Cardiac fibroblast (primary cell): ENCODE data around the gene RNGTT.

Source experiments
- DNase-seq, 2 donors: peaks; one replicate each; pipeline versions ENCODE4 v3.0.0 to v3.0.0-alpha.2; 2010; ENCODE audit warnings: low read depth in 2 of 2
- H3K4me3 ChIP-seq, 2 donors: replicated peaks in 1 of 2; 1 replicate in 1 of 2; 2 replicates in 1 of 2; pipeline ENCODE4 v1.5.1; 2011; ENCODE audit warnings: low read depth in 2 of 2, low read length in 2 of 2, mild to moderate bottlenecking in 2 of 2, moderate library complexity in 1 of 2
- TF ChIP-seq, protein P1 (sequence below): IDR thresholded peaks from one replicate; pipeline ENCODE4 v1.5.1; 2011; ENCODE audit warnings: low read depth, mild to moderate bottlenecking, low read length, inconsistent platforms

The RNGTT gene

DNA sequence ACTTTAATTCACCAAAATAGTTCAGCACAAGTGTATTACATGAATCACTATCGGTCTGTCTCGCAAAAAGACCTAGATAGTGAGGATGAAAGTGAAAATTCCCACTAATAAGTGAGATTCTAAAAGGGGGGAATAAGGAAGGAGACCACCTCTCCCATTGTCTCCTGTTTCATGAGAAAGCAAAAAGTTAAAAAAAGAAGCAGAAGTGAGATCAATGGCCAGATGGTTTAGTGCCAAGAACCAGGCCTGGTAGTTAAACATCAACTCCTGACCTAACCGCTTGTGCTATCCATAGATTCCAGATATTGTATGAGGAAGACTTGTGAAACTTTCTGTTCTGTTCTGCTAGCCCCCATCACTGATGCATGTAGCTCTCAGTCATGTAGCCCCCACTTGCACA lies 293.0 kb downstream of the RNGTT start:
- H3K4me3 ChIP-seq: no peak overlapping the region
- DNase-seq: no peak
- TF ChIP-seq, protein P1, sequence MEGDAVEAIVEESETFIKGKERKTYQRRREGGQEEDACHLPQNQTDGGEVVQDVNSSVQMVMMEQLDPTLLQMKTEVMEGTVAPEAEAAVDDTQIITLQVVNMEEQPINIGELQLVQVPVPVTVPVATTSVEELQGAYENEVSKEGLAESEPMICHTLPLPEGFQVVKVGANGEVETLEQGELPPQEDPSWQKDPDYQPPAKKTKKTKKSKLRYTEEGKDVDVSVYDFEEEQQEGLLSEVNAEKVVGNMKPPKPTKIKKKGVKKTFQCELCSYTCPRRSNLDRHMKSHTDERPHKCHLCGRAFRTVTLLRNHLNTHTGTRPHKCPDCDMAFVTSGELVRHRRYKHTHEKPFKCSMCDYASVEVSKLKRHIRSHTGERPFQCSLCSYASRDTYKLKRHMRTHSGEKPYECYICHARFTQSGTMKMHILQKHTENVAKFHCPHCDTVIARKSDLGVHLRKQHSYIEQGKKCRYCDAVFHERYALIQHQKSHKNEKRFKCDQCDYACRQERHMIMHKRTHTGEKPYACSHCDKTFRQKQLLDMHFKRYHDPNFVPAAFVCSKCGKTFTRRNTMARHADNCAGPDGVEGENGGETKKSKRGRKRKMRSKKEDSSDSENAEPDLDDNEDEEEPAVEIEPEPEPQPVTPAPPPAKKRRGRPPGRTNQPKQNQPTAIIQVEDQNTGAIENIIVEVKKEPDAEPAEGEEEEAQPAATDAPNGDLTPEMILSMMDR: no peak

GRCh38 chr6:88669475-88669874 lies 293.9 kb downstream of the RNGTT start:
- TF ChIP-seq, protein P1: no peak
- no peak overlapping the region for H3K4me3 ChIP-seq
- DNase-seq: no peak

- H3K4me3 ChIP-seq: no peak overlapping the region
- TF ChIP-seq, protein P1: no peak
- DNase-seq: no peak
Measured at GRCh38 chr6:88666901-88667300, 296.5 kb downstream of the RNGTT start.

DNA sequence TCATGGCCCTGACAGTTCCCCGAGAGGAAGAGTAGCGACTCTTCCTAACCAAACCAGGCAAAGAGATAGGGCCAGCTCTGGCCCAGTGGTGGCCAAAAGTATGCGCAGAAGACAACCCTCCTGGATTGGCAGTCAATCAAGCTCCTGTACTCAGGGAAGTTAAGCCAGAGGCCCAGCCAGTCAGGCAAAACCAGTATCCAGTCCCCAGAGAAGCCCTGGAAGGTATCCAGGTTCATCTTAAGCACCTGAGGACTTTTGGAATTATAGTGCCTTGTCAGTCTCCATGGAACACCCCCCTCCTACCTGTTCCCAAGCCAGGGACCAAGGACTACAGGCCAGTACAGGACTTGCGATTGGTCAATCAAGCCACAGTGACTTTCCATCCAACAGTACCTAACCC lies 298.3 kb downstream of the RNGTT start:
- H3K4me3 ChIP-seq: no peak overlapping the region
- DNase-seq: no peak
- TF ChIP-seq, protein P1: no peak

DNA sequence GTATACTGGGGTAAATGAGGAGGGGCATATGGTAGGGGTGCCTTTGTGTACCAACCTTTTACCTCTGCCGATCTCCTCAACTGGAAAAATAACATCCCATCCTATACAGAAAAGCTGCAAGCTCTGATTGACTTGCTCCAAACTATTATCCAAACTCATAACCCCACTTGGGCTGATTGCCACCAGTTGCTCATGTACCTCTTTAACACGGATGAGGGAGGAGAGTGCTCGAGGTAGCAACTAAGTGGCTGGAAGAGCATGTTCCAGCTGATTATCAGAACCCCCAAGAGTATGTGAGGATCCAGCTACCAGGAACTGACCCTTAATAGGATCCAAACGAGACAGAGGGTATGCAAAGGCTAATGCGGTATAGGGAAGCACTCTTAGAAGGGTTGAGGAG lies 299.6 kb downstream of the RNGTT start:
- DNase-seq: no peak
- TF ChIP-seq, protein P1: no peak

GRCh38 chr6:88662653-88663174 lies 300.7 kb downstream of the RNGTT start:
- TF ChIP-seq, protein P1: no peak
- DNase-seq: no peak
- no peak overlapping the region for H3K4me3 ChIP-seq

More for the DNA sequence above, 299.6 kb downstream of the RNGTT start:
- no peak overlapping the region for H3K4me3 ChIP-seq

- DNase-seq: no peak
- TF ChIP-seq, protein P1: no peak
Measured at GRCh38 chr6:88662163-88662580, 301.2 kb downstream of the RNGTT start.

More at GRCh38 chr6:88662163-88662580, 301.2 kb downstream of the RNGTT start:
- H3K4me3 ChIP-seq: no peak overlapping the region
